SU-DHL-6 (cell line): Measurements from ENCODE around the gene CCDC83.

ENCODE experiments used
- H2AFZ ChIP-seq: fragments of 200-600 bp; sonication (generic); 2 replicates; pipeline ENCODE4 v1.6.1; 2014; ENCODE audit warnings: low read depth, mild to moderate bottlenecking, moderate library complexity, mixed read lengths, antibody characterized with exemption, low read length; ENCODE audit not compliant: severe bottlenecking
- H3F3A ChIP-seq: fragments of 200-600 bp; shearing (Covaris generic); 2 replicates; pipeline ENCODE4 v1.6.0; 2016; ENCODE audit warnings: antibody characterized with exemption, mild to moderate bottlenecking; ENCODE audit not compliant: insufficient read depth
- H3K27ac ChIP-seq: fragments of 200-600 bp; sonication (generic); 2 replicates; pipeline ENCODE4 v1.5.1; 2016; ENCODE audit warnings: low read depth, mild to moderate bottlenecking, low read length, moderate library complexity, mixed read lengths
- H3K27me3 ChIP-seq: fragments of 200-600 bp; sonication (generic), shearing (Covaris generic); 2 replicates; pipeline ENCODE4 v1.6.0; 2014; ENCODE audit warnings: mild to moderate bottlenecking, low read length
- H3K36me3 ChIP-seq: fragments of 200-600 bp; sonication (generic); 2 replicates; pipeline ENCODE4 v1.6.1; 2014; ENCODE audit warnings: mild to moderate bottlenecking, low read length, mixed read lengths
- H3K4me2 ChIP-seq: fragments of 300-600, 200-600 bp; shearing (Covaris generic), sonication (generic); 2 replicates; pipeline ENCODE4 v1.6.0; 2014; ENCODE audit warnings: low read length, low read depth, mild to moderate bottlenecking; ENCODE audit not compliant: poor library complexity, severe bottlenecking
- H3K4me3 ChIP-seq: fragments of 200-600 bp; sonication (generic); 2 replicates; pipeline ENCODE4 v1.5.1; 2014; ENCODE audit warnings: antibody characterized with exemption, low read length, mild to moderate bottlenecking, mixed read lengths; ENCODE audit not compliant: insufficient read depth, poor library complexity, severe bottlenecking
- H3K79me2 ChIP-seq: fragments of 200-600 bp; sonication (generic); 2 replicates; pipeline ENCODE4 v1.6.1; 2014; ENCODE audit warnings: mild to moderate bottlenecking, low read length, moderate library complexity; ENCODE audit not compliant: insufficient read depth
- H3K9ac ChIP-seq: fragments of 200-600 bp; sonication (generic); 2 replicates; pipeline ENCODE4 v1.7.0; 2014; ENCODE audit warnings: mild to moderate bottlenecking, low read length
- H3K9me2 ChIP-seq: fragments of 200-600 bp; sonication (generic); replicated peaks from 2 replicates; pipeline ENCODE4 v1.6.1; 2014; ENCODE audit warnings: low read length; ENCODE audit not compliant: insufficient read depth
- H3K9me3 ChIP-seq: fragments of 200-600 bp; sonication (generic); 2 replicates; pipeline ENCODE4 v1.6.1; 2014; ENCODE audit warnings: low read length, mixed read lengths; ENCODE audit not compliant: insufficient read depth
- H4K20me1 ChIP-seq: fragments of 200-600 bp; sonication (generic); 2 replicates; pipeline ENCODE4 v1.6.1; 2014; ENCODE audit warnings: low read depth, mild to moderate bottlenecking, antibody characterized with exemption, low read length, moderate library complexity, mixed read lengths
- EZH2phosphoT487 ChIP-seq: fragments of 200-600 bp; sonication (generic), shearing (Covaris generic); conservative IDR thresholded peaks from 2 replicates; pipeline ENCODE4 v1.6.1; 2018; ENCODE audit warnings: mild to moderate bottlenecking, antibody characterized with exemption, low read length, moderate library complexity, mixed read lengths
- TF ChIP-seq, protein P1 (sequence below): fragments of 200-600 bp; sonication (generic); IDR thresholded peaks from one replicate; pipeline ENCODE4 v1.5.1; 2017; ENCODE audit warnings: antibody characterized with exemption, mild to moderate bottlenecking, low read length, moderate library complexity; ENCODE audit not compliant: insufficient read depth, poor library complexity, severe bottlenecking

Gene CCDC83

DNA sequence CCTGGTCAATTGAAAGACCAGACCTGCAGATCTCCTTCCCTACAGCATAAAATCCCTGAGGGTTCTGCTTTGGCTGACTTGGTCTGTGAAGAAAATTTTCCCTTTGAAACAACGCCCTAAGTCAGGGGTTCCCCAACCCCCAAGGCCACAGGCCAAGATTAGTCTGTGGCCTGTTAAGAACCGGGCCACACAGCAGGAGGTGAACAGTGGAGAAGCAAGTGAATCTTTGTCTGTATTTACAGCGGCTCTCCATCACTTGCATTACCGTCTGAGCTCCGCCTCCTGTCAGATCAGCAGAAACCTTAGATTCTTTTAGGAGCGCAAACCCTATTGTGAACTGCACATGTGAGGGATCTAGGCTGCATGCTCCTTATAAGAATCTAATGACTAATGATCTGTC is 38.2 kb downstream of the CCDC83 start:
- H3K4me3 ChIP-seq = no peak overlapping the region

DNA sequence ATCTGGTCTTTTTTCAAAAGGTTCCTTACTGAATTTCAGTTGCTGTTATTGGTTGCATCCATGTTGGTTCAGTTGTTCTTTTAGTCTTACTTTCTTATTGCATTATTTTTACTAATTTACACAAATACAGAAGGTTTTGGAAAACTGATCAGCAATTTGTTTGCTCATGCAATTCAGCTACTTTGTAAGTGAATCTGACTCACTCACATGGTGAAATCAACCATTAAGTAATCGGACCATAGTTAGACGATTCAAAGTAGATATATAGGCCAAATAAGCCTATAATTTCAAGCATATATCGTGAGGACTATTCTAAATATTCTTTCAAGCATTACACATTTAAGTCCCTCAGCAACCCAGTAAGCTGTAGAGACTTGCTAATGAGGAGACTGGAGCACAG is 41.7 kb downstream of the CCDC83 start:
- TF ChIP-seq, protein P1, sequence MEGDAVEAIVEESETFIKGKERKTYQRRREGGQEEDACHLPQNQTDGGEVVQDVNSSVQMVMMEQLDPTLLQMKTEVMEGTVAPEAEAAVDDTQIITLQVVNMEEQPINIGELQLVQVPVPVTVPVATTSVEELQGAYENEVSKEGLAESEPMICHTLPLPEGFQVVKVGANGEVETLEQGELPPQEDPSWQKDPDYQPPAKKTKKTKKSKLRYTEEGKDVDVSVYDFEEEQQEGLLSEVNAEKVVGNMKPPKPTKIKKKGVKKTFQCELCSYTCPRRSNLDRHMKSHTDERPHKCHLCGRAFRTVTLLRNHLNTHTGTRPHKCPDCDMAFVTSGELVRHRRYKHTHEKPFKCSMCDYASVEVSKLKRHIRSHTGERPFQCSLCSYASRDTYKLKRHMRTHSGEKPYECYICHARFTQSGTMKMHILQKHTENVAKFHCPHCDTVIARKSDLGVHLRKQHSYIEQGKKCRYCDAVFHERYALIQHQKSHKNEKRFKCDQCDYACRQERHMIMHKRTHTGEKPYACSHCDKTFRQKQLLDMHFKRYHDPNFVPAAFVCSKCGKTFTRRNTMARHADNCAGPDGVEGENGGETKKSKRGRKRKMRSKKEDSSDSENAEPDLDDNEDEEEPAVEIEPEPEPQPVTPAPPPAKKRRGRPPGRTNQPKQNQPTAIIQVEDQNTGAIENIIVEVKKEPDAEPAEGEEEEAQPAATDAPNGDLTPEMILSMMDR = no peak
- TF ChIP-seq EZH2phosphoT487 = no peak
- H3F3A ChIP-seq = no peaks in the 10 kb centered on the region
- no peaks in the 10 kb centered on the region for H4K20me1 ChIP-seq
- H3K27ac ChIP-seq = no peak overlapping the region
- no peak overlapping the region for H3K4me2 ChIP-seq
- H3K36me3 ChIP-seq = no peaks in the 10 kb centered on the region
- H3K9ac ChIP-seq = no peak overlapping the region
- no peaks in the 10 kb centered on the region for H3K27me3 ChIP-seq
- H3K9me3 ChIP-seq = no peaks in the 10 kb centered on the region
- no peaks in the 10 kb centered on the region for H3K79me2 ChIP-seq
- H3K9me2 ChIP-seq = no peaks in the 10 kb centered on the region; the same call in 1 of the 2 replicates
- H3K4me3 ChIP-seq = no peak overlapping the region
- no peak overlapping the region for H2AFZ ChIP-seq

More for the DNA sequence above, 38.2 kb downstream of the CCDC83 start:
- TF ChIP-seq EZH2phosphoT487 = no peak
- TF ChIP-seq, protein P1 = no peak
- H3K9me2 ChIP-seq = no peaks in the 10 kb centered on the region
- H3K27ac ChIP-seq = no peak overlapping the region
- H2AFZ ChIP-seq = no peak overlapping the region
- H3K27me3 ChIP-seq = no peaks in the 10 kb centered on the region
- H3K79me2 ChIP-seq = no peaks in the 10 kb centered on the region
- H3K9ac ChIP-seq = no peak overlapping the region
- H3F3A ChIP-seq = no peaks in the 10 kb centered on the region
- H4K20me1 ChIP-seq = no peaks in the 10 kb centered on the region
- no peak overlapping the region for H3K4me2 ChIP-seq
- H3K36me3 ChIP-seq = no peaks in the 10 kb centered on the region
- H3K9me3 ChIP-seq = no peaks in the 10 kb centered on the region

DNA sequence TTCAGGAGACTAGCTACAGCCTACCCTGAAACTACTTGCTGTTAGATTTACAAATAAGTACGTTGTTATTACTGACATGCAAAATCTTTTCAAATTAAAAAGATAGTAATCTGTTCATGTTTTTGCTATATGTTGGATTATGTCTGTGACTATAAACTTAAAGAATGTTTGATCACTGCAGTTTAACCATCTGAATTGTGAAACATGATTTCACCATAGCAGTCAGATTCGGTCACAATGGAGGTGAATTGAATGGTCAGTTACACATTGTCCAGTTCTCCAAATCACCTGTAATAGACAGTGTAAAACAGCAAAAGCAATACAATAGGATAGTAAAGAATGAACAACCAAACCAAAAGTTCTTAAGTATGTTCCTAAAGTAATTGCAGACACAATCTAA is 43.3 kb downstream of the CCDC83 start:
- no peak overlapping the region for H3K4me2 ChIP-seq
- no peaks in the 10 kb centered on the region for H3F3A ChIP-seq
- H3K27ac ChIP-seq = no peak overlapping the region
- no peak overlapping the region for H3K4me3 ChIP-seq
- no peaks in the 10 kb centered on the region for H3K27me3 ChIP-seq
- H4K20me1 ChIP-seq = no peaks in the 10 kb centered on the region
- H3K9me2 ChIP-seq = no peaks in the 10 kb centered on the region; the same call in 1 of the 2 replicates
- no peak overlapping the region for H2AFZ ChIP-seq
- no peaks in the 10 kb centered on the region for H3K9me3 ChIP-seq
- H3K79me2 ChIP-seq = no peaks in the 10 kb centered on the region
- TF ChIP-seq, protein P1 = no peak
- no peak for TF ChIP-seq EZH2phosphoT487
- no peak overlapping the region for H3K9ac ChIP-seq
- H3K36me3 ChIP-seq = no peaks in the 10 kb centered on the region

DNA sequence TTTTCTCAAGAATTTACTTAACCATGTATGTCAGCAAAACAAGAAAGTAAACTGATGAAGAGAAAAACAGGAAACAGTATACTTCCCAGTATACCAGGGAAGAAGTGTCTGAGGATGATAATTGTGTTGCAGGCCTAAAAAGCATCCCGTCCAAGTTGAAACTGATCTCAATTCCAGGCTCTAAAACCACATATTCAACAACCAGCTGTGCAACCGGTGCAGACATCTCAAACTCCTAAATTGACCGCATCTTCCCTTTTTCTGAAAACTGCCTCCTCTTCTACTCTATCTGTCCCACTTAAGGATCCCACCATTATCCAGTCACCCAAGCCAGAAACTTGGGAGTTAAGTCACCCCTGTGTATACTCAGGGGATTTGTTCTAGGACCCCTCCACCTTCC is 47.2 kb downstream of the CCDC83 start:
- Histone ChIP-seq H3K9ac (no peak overlapping the region), H3K9me2 (no peaks in the 10 kb centered on the region; the same call in 1 of the 2 replicates), H3K9me3 (no peaks in the 10 kb centered on the region), H3K27me3 (no peaks in the 10 kb centered on the region), H3K27ac (no peak overlapping the region), H3K4me2 (no peak overlapping the region), H3K79me2 (no peaks in the 10 kb centered on the region), H3K4me3 (no peak overlapping the region), H4K20me1 (no peaks in the 10 kb centered on the region), H3K36me3 (no peaks in the 10 kb centered on the region), H3F3A (no peaks in the 10 kb centered on the region), H2AFZ (no peak overlapping the region)
- no peak for TF ChIP-seq EZH2phosphoT487
- TF ChIP-seq, protein P1 = no peak
